GM12872 (cell line): ENCODE measurements around the gene GPR68.

Source experiments
- TF ChIP-seq, protein P1 (sequence below): IDR thresholded peaks from 3 replicates; pipeline ENCODE4 v1.5.1; 2011; ENCODE audit warnings: low read depth, mild to moderate bottlenecking, low read length, moderate library complexity; ENCODE audit not compliant: insufficient read depth

GPR68 gene

DNA sequence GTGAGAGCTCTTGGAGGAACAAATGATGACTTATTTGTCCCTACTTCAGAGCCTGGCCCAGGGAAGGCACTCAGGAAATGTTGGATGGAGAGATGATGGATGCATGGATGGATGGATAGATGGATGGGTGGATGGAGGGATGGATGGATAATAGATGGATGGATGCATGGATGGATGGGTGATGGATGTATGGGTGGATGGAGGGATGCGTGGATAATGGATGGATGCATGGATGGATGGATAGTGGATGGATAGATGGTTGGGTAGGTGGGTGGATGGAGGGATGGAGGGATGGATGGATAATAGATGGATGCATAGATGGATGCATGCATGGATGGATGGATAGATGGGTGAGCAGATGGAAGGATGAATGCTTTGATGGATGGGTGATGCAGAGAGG is 23.2 kb downstream of the GPR68 start:
- TF ChIP-seq, protein P1, sequence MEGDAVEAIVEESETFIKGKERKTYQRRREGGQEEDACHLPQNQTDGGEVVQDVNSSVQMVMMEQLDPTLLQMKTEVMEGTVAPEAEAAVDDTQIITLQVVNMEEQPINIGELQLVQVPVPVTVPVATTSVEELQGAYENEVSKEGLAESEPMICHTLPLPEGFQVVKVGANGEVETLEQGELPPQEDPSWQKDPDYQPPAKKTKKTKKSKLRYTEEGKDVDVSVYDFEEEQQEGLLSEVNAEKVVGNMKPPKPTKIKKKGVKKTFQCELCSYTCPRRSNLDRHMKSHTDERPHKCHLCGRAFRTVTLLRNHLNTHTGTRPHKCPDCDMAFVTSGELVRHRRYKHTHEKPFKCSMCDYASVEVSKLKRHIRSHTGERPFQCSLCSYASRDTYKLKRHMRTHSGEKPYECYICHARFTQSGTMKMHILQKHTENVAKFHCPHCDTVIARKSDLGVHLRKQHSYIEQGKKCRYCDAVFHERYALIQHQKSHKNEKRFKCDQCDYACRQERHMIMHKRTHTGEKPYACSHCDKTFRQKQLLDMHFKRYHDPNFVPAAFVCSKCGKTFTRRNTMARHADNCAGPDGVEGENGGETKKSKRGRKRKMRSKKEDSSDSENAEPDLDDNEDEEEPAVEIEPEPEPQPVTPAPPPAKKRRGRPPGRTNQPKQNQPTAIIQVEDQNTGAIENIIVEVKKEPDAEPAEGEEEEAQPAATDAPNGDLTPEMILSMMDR: no peak

DNA sequence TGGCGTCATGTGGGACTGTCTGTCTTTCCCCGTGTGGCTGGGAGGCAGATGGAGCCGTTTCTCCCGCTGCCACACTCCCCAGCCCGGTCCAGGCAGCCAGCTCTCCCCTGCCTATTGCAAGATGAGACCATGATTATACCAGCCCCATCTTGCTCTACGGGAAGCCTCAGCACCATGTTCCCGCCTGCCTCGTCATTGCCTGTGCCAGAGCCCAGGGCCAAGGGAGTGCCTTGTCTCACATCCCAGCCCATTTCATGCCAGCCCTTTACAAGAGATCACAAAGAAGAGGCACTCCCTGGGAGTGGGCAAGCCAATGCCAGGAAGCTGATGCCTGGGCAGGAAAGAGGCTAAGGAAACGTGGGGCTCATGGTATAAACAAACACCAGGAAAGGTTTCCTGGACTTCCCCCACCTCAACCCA is 23.9 kb downstream of the GPR68 start:
- TF ChIP-seq, protein P1: no peak

DNA sequence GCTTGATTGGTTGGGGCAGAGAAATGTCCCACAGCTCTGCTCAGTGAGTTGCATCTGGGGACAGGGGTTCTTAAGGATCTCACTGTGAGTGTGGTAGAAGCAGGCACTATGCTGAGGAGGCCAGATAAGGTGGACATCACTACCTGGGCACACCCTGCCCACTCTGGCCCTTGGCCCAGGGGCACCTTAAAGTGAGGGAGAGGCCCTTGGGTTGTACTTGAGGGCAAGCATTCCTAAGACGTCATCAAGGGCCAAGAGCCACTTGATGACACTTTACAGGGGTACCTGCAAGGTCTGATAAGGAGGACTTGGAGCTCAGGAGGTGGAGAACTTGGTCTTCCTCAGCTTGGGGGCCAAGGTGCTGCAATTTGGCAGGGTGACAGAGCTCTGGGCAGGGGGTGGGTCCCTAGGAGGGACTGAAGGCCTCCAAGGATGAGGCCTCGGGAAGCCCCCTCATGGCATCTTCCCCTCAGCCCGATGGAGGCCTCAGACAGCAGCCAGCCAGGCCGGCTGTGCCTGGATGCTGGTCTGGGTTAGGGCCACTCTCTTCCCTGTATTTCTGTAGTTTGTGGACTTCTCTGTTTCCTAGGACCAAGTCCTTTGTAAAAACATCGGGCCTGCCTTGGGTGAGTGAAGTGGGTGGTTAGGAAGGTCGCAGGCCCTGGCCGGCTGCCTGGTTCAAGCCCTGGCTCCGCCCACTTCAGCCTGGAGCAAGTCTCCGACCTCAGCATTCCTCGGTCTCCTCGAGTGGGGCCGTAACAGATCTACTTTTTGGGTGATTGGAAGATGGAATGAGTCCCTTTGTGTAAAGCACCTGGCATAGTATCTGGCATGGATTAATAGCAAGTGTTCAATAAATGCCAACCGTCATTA is 24.8 kb downstream of the GPR68 start:
- TF ChIP-seq, protein P1: no peak

DNA sequence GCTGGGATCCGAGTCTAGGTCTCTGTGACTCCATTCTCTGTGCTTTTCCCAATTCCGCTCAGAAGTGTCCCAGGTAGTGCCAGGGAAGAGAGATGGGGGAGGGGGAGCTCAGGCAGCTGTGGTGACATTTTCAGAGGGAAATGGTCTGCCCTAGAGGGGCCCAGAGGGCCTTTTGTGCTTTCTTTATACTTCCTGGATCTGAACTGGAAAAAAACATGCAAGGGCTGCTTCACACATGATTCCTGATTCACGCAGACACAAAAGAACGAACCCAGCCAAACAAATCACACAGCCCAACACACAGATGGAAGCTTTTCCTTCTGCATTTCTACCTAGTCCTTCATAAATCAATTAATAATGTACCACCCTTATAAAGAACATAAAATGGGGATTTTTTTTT is 26.5 kb downstream of the GPR68 start:
- TF ChIP-seq, protein P1: no peak

DNA sequence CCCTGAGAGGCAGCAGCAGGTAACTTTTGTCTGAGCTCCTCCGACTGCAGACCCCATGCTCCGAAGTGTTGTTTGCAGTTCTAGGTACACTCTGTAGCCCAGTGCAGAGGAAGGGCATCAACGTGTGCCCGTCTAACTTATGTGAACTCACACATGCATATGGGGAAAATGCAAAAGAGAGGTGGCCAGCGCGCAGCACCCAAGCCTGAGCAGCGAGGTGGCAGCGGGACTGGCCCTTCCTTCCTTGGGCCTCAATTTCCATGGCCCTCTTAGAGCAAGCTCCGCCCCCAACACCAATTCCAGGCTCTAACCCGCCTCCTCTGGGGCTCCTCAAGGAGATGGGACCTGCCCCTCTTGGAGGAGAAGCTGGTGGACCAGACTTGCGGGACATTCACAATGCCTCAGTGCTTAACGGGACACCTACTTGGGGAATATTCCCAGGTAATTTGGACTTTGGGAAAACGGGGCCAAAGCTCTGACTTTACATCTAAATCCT is 27.7 kb downstream of the GPR68 start:
- TF ChIP-seq, protein P1: no peak

DNA sequence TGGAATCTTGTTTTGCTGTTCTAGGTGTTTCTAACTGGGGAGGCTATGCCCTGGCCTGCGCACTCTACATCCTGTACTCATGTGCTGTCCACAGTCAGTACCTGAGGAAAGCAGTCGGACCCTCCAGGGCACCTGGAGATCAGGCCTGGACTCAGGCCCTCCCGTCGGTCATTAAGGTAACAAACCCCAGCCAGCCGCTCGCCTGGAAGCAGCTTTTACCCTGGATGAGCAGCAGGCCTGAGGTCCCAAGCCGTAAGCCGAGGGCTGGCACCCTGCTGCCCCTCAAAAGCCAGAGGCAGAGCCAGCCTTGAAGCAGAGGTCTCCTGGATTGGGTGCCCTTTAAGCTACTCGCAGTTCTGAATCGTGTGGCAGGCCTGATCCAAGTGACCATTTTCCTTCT is 29.1 kb downstream of the GPR68 start:
- TF ChIP-seq, protein P1: no peak

DNA sequence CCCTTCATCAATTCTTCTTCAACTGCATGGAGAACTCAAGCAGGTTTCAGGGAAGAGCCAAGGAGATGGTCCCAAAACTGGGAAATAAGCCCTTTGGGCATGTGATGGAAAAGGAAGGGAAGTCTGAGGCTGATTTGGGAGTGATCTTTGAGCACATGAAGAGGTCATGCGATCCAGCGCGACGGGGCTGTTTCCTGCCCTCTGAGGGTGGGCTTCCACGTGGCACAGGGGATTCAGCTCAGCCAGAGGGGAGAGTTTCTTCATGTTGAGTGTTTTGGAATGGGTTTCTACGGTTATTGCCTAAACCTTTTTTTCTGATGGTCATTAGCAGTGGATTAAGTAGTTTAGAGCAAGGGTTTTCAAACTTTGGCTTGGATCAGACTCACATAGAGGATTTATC is 30.2 kb downstream of the GPR68 start:
- TF ChIP-seq, protein P1: no peak
